Stimulated activated CD8-positive, alpha-beta memory T cell treated with anti-CD3 and anti-CD28 coated beads, Interleukin-12 subunit alpha, Interleukin-12 subunit beta, amount 100 ng/mL, for 24 hours (primary cell): ENCODE data around the gene DCT.
"Not testable (repeated sequence)": the region's sequence is repeated elsewhere in the genome, so short reads cannot be mapped to it uniquely, and the experiment has no call there.

ENCODE experiments used
- DNase-seq: peaks from one replicate; pipeline ENCODE4 v3.0.0-alpha.2; 2020; ENCODE audit errors: extremely low read depth

The DCT gene

DNA sequence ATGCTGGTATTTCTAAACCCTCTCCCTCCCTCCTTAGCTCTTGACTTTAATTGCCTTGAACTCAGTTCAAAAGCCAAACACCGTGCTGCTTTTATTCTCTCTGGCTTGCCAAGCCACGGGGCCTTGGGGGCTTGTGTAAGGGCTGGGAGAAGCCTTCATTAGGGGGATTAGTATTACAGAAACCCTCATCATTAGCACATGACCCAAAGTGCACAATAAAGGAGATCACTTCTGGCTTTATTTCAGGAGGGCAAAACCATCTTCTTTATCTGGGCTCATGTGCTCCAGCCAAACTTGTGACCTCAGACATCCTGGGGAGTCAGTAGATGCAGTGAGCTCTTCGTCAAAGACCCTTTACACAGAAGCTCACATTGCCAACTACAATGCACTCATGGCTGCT, at the start of gene DCT:
Gene DCT, minus strand, starts transcription at position 67 of the 400 bp plus-strand sequence. CDS start 427 bp downstream, outside the sequence.
- DNase-seq: no peak

- not testable (repeated sequence) for DNase-seq
Measured at GRCh38 chr13:94526956-94527355, 47.5 kb upstream of the DCT start.

DNA sequence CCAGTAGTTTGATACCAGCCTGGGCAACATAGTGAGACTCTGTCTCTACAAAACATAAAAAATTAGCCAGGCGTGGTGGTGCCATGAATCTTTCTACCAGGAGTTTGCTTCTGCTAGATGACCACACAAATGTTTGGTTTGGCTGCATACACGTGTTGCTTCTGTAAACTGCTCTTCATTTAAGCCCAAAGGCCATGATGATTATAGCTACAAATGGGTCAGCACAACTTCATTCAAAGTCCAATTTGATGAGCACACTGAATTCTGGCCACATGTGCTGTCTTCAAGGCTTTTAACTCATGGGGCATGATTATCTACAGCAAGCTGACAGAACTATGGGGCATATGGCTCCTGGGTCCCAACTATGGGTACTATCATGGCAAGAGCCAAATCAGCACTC, 46.3 kb upstream of the DCT start:
- DNase-seq: no peak

DNA sequence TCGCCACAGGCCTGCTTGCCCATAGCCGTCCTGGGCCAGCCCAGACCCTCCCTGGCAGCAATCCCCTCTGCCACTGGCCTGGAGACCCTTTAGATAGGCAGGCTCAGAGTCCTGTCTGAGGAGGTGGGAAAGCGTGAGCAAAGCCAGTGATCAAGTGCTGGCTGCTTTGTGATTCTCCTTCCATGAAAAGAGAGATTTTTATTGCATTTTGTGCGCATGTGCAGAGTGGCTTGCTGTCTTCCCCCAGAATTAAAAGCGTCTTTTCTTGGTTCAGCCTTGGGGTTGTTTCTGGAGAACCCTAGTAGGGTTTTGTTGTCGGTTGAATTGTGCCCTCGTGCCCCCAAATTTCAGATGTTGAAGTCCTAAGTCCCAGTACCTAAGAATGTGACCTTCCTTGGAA, 44.9 kb upstream of the DCT start:
- DNase-seq: no peak

GRCh38 chr13:94520001-94520400, 40.5 kb upstream of the DCT start:
- DNase-seq: no peak

DNA sequence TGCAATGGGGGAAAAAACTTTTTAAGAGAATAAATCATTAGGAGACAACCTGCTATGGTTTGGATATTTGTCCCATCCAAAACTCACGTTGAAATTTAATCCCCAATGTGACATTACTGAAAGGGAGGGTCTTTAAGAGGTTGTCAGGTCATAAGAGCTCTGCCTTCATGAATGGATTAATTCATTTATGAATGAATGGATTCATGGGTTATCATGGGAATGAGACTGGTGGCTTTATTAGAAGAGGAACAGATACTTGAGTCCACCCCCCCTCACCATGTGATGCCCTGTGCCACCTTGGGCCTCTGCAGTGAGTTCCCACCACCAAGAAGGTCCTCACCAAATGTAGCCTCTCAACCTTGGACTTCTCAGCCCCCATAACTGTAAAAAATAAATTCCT, 37.0 kb upstream of the DCT start:
- DNase-seq: no peak

- DNase-seq: no peak
Measured at GRCh38 chr13:94515911-94516310, 36.4 kb upstream of the DCT start.

DNA sequence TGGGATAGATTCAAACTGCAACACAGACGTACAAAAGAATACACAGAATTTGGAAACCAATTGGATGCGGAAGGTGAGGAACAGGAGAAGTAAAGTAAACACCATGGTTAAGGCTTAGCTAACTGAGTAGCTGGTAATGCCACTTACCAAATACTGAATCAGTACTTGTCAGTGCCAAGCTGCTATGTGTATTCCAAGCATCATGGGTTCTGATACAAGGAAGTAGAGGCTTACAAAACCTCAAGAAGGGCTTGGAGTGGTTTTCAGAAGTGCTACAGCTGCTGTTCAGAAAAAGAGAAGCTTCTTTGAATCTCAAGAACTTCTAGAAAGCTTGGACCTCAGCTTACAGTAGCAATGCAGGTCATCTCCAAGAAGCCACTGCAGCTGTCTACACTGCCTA, 35.9 kb upstream of the DCT start:
- DNase-seq: no peak

DNA sequence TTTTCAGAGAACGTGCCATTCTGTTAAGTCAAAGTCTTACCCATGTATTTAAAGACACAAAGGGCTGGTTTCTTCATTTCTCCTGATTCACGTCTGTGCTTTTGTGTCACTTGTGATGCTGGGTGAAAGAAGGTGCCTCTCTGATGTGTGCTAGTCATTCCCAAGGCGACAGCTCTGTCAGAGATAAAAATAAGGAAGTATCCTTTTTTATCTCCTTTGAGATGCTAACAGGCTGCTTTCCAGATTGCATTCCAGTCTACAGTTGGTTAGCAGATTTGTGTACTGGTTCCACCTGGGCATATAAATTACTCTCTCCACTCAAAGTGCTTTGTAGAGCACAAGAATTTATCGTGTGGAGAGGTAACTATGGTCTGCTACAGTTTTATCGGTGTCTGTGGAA, 33.5 kb upstream of the DCT start:
- DNase-seq: no peak

DNA sequence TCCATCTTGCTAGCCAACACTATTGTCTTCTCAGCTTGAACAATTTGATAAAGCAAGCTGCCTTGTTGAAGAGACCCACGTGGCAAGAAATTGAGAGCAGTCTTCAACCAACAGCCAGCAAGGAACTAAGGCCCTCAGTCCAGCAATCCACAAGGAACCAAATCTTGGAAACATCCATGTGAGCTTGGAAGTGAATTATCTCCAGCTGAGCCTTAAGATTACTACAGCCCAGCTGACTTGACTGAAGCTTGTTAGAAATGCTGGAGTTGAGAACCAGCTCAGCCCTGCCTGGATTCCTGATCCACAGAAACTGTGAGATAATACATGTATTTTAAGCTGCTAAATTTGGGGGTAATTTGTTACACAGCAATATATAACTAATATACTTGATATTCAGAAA, 26.2 kb upstream of the DCT start:
- no peak for DNase-seq

- no peak for DNase-seq
Measured at GRCh38 chr13:94503851-94504250, 24.4 kb upstream of the DCT start.

DNA sequence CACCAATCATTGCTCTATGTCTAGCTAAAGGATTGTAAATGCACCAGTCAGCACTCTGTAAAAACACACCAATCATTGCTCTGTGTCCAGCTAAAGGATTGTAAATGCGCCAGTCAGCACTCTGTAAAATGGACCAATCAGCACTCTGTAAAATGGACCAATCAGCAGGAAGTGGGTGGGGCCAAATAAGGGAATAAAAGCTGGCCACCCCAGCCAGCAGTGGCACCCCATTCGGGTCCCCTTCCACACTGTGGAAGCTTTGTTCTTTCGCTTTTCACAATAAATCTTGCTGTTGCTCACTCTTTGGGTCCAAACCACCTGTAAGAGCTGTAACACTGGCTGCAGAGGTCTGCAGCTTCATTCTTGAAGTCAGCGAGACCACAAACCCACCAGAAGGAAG, 19.3 kb upstream of the DCT start:
- not testable (repeated sequence) for DNase-seq

DNA sequence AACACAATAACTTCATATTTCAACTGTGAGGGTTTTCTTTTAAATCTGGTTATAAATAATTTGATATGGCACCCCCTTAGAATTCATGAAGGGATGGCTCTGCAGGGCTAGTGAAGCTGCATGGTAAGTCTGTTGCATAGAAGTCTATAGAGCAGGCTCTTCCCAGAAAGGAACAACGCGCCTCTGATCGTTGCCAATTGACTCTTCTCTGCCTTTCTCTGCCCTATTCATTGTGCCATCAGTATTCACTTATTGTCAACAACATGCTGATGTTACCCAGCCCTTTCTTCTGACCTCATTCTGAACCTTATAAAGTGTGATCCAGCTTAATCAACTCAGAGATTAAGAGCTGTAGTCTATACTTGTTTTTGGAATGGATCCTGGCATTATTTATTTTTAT, 16.3 kb upstream of the DCT start:
- DNase-seq: no peak

DNA sequence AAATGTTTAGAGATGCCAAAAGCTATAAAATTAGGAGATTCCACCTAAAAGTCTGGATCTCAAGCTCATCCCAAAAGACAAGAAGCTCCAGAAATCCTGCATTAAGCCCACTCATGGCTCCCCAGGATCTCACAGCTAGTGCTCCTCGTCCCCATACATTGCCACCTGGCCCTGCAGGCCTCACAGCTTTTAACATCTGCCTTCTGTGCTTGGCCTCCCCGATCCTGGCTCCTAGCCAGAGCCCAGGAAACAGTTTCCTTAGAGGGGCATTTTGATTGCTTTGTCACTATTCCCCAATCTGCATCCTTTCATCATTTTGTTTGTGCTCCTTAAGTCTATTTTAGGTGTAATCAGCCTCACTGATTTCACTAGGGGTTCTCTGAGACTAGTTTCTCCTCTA, 14.5 kb upstream of the DCT start:
- no peak for DNase-seq

- DNase-seq: no peak
Measured at GRCh38 chr13:94487043-94487442, 7.6 kb upstream of the DCT start.

DNA sequence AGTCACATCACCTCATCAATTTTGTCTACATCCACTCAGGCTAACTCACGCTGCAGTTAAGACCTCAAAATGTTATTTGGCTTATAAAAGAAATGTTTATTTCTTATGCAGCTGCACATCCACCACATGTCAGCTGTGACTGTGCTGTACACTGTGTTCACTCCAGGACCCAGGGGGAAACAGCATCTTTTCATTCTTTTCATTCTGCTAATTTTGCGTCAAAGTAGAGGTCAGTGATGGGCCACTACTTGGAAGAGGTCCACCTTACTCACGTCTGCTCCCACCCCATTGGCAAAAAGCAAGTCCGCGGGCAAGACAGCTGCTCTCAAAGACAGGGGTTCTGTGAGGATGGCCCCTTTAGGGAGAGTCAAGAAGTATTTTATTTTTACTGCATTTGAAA, 4.5 kb upstream of the DCT start:
- DNase-seq: no peak

GRCh38 chr13:94481941-94482340, 2.5 kb upstream of the DCT start:
- DNase-seq: no peak

DNA sequence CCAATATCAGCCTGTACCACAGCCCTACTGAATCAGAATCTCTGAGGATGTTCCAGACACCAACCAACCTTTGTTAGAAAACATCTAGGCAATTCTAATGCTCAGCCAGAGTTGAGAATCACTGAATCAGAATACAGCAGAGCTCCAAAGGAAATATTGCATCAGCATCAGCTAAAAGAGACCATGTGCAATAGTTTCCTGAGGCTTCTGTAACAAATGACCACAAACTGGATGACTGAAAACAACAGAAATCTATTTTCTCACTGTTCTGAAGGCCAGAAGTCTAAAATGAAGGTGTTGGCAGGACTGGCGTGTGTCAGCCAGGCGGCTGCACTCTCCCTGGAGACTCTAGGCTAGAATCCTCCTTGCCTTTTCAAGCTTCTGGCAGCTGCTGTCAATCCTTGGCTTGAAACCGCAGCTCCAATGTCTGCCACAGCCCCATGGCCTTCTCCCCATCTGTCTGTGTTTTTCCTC, 1.2 kb upstream of the DCT start:
- no peak for DNase-seq

- DNase-seq: no peak
Measured at GRCh38 chr13:94478913-94479312, 569 bp downstream of the DCT start.

- no peak for DNase-seq
Measured at GRCh38 chr13:94470126-94470525, 9.4 kb downstream of the DCT start.

- DNase-seq: no peak
Measured at GRCh38 chr13:94464771-94465170, 14.7 kb downstream of the DCT start.

DNA sequence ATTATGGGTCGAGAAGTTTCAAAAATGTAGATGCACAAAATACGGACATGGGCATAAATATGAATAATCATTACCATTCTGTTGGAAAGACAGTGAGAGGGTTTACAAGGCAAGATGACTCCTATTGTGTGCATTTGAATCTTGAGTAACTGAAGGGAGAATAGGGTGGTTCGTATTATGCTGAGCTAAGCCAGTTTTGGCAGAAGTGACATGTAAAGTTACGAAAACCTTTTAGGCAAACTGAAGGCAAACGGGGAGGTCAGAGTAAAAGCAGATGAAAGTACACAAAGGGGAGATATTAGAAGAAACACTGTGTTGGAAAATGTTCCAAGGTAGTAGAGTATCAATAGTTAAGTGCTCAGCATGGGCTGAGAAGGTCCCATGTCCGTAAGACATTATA, 16.8 kb downstream of the DCT start:
- DNase-seq: no peak

- no peak for DNase-seq
Measured at GRCh38 chr13:94459116-94459515, 20.4 kb downstream of the DCT start.

GRCh38 chr13:94455414-94455813, 24.1 kb downstream of the DCT start:
- DNase-seq: no peak

DNA sequence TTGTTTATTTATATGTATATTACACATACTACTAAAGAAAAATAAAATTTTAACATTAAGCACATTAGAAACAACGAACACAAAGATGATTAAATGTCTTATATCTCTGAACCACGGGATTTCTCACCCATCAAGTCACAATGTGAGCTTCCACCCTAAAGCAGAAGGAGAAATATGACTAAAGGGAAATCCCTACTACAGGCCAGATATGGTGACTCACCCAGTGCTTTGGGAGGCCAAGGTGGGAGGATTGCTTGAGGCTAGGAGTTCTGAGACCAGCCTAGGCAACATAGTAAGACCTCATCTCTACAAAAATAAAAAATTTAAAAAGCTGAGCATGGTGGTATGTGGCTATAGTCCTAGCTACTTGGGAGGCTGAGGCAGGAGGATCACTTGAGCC, 24.6 kb downstream of the DCT start:
- DNase-seq: no peak
